Adrenal gland (tissue), 5 donors: ENCODE data around the gene C1orf52.

Source experiments
- POLR2A ChIP-seq, 2 donors: fragments of 450-650 bp; IDR thresholded peaks; one replicate each; pipeline ENCODE4 v1.6.1; 2017; ENCODE audit warnings: antibody characterized with exemption in 2 of 2, mild to moderate bottlenecking in 2 of 2, moderate library complexity in 1 of 2
- TF ChIP-seq, protein P1 (sequence below), 6 experiments: fragments of 450-650 bp in 4 of 6; fragments of 200-600 bp in 2 of 6; sonication (generic) in 1 of 6; IDR thresholded peaks; 1 replicate in 5 of 6; 2 replicates in 1 of 6; pipeline versions ENCODE4 v1.5.1 to v1.8.0; 2016 to 2021; ENCODE audit warnings: antibody characterized with exemption in 6 of 6, mild to moderate bottlenecking in 2 of 6, moderate library complexity in 1 of 6
- donor health status: DM: no; HTN: no; CAD: no.

- TF ChIP-seq, protein P1, sequence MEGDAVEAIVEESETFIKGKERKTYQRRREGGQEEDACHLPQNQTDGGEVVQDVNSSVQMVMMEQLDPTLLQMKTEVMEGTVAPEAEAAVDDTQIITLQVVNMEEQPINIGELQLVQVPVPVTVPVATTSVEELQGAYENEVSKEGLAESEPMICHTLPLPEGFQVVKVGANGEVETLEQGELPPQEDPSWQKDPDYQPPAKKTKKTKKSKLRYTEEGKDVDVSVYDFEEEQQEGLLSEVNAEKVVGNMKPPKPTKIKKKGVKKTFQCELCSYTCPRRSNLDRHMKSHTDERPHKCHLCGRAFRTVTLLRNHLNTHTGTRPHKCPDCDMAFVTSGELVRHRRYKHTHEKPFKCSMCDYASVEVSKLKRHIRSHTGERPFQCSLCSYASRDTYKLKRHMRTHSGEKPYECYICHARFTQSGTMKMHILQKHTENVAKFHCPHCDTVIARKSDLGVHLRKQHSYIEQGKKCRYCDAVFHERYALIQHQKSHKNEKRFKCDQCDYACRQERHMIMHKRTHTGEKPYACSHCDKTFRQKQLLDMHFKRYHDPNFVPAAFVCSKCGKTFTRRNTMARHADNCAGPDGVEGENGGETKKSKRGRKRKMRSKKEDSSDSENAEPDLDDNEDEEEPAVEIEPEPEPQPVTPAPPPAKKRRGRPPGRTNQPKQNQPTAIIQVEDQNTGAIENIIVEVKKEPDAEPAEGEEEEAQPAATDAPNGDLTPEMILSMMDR (IDR thresholded peaks at IDR 0.05): no peak
- no peak for TF ChIP-seq POLR2A (IDR thresholded peaks at IDR 0.05)
Measured at GRCh38 chr1:85296980-85297379, 37.5 kb upstream of the C1orf52 start.
